Suprapubic skin (tissue), 4 donors: ENCODE data around the gene IER2. TPM values are rescaled to one million over a fixed set of nuclear protein-coding genes. Genes with fewer than 3 reads are reported as not detected.

ENCODE experiments used
- DNase-seq, 2 donors: peaks; one replicate each; pipeline ENCODE4 v3.0.0-alpha.2; 2019; ENCODE audit warnings: low spot score in 2 of 2
- H3K27ac ChIP-seq: fragments of 200-600 bp; sonication (generic); one replicate; pipeline ENCODE4 v1.5.1; 2019
- H3K27me3 ChIP-seq: fragments of 200-600 bp; sonication (generic); one replicate; pipeline ENCODE4 v1.5.1; 2019
- H3K36me3 ChIP-seq: fragments of 200-600 bp; sonication (generic); one replicate; pipeline ENCODE4 v1.5.1; 2019
- H3K4me1 ChIP-seq: fragments of 200-600 bp; sonication (generic); one replicate; pipeline ENCODE4 v1.5.1; 2019
- H3K4me3 ChIP-seq: fragments of 200-600 bp; sonication (generic); one replicate; pipeline ENCODE4 v1.5.1; 2019; ENCODE audit warnings: mild to moderate bottlenecking
- H3K9me3 ChIP-seq: fragments of 200-600 bp; sonication (generic); one replicate; pipeline ENCODE4 v1.5.1; 2019
- CTCF ChIP-seq, 2 donors: fragments of 200-600 bp in 1 of 2; fragments of 450-650 bp in 1 of 2; sonication (generic) in 1 of 2; IDR thresholded peaks; one replicate each; pipeline ENCODE4 v1.5.1; 2016 to 2019; ENCODE audit warnings: antibody characterized with exemption in 2 of 2, mild to moderate bottlenecking in 1 of 2, moderate library complexity in 1 of 2
- EP300 ChIP-seq: sonication (generic); formaldehyde crosslinking; IDR thresholded peaks from one replicate; pipeline ENCODE4 v1.6.1; 2017; ENCODE audit warnings: antibody characterized with exemption
- POLR2A ChIP-seq, 2 donors: fragments of 450-650 bp; IDR thresholded peaks; one replicate each; pipeline ENCODE4 v1.6.1; 2017; ENCODE audit warnings: antibody characterized with exemption in 2 of 2, mild to moderate bottlenecking in 2 of 2, moderate library complexity in 2 of 2
- POLR2AphosphoS5 ChIP-seq, 3 donors: sonication (generic); formaldehyde crosslinking; IDR thresholded peaks; one replicate each; pipeline ENCODE4 v1.6.1; 2017; ENCODE audit warnings: antibody characterized with exemption in 3 of 3
- WGBS: methylation state at CpG from one replicate; pipeline ENCODE4 v1.1.5; 2018; 5-methylcytosine and 5-hydroxymethylcytosine counted together
- total RNA-seq, 4 donors: library from RNA; depleted of rRNA; stranded (reverse); fragments of >200 nt; gene quantifications; one replicate each; pipeline ENCODE4 v1.1.0, GENCODE V29; 2016

IER2 gene
- total RNA-seq, 4 donors from 2014 or later = 154 to 377 (median 214) TPM

GRCh38 chr19:13137290-13137794, 12.9 kb upstream of the IER2 start:
- H3K9me3 ChIP-seq = no peaks in the 10 kb centered on the region
- TF ChIP-seq POLR2A (IDR thresholded peaks at IDR 0.05) (no peak), EP300 (no peak), POLR2AphosphoS5 (IDR thresholded peaks at IDR 0.05) (no peak), CTCF (IDR thresholded peaks at IDR 0.05) (no peak)
- no peak overlapping the region for H3K27ac ChIP-seq
- no peaks in the 10 kb centered on the region for H3K4me1 ChIP-seq
- DNase-seq = no peak
- peaks cover 54% of the 10 kb centered on the region for H3K36me3 ChIP-seq
- 91% methylated on average over 23 of the region's 28 CpGs for WGBS
- no peaks in the 10 kb centered on the region for H3K27me3 ChIP-seq
- no peak overlapping the region for H3K4me3 ChIP-seq

GRCh38 chr19:13138171-13138915, 11.9 kb upstream of the IER2 start:
- Histone ChIP-seq H3K36me3 (peaks cover 54% of the 10 kb centered on the region), H3K9me3 (no peaks in the 10 kb centered on the region), H3K27ac (no peak overlapping the region), H3K4me3 (no peak overlapping the region), H3K4me1 (no peaks in the 10 kb centered on the region), H3K27me3 (no peaks in the 10 kb centered on the region)
- TF ChIP-seq POLR2A (IDR thresholded peaks at IDR 0.05) (no peak), EP300 (no peak), POLR2AphosphoS5 (IDR thresholded peaks at IDR 0.05) (no peak), CTCF (IDR thresholded peaks at IDR 0.05) (no peak)
- DNase-seq = no peak
- WGBS = 86% methylated on average over 14 of the region's 40 CpGs

- H3K27ac ChIP-seq = no peak overlapping the region
- WGBS = 78% methylated on average over 10 of the region's 10 CpGs
- TF ChIP-seq POLR2AphosphoS5 (IDR thresholded peaks at IDR 0.05) (no peak), EP300 (no peak), POLR2A (IDR thresholded peaks at IDR 0.05) (no peak), CTCF (IDR thresholded peaks at IDR 0.05) (no peak)
Measured at GRCh38 chr19:13138916-13139198, 11.4 kb upstream of the IER2 start.

GRCh38 chr19:13139633-13140311, 10.4 kb upstream of the IER2 start:
- H3K36me3 ChIP-seq = peaks cover 62% of the 10 kb centered on the region
- TF ChIP-seq CTCF (IDR thresholded peaks at IDR 0.05) (no peak), EP300 (no peak), POLR2AphosphoS5 (IDR thresholded peaks at IDR 0.05) (no peak), POLR2A (IDR thresholded peaks at IDR 0.05) (no peak)
- H3K4me3 ChIP-seq = no peak overlapping the region
- no peaks in the 10 kb centered on the region for H3K4me1 ChIP-seq
- no peak for DNase-seq
- no peaks in the 10 kb centered on the region for H3K9me3 ChIP-seq
- H3K27ac ChIP-seq = no peak overlapping the region
- 77% methylated on average over 9 of the region's 11 CpGs for WGBS
- no peaks in the 10 kb centered on the region for H3K27me3 ChIP-seq

More at GRCh38 chr19:13138916-13139198, 11.4 kb upstream of the IER2 start:
- Histone ChIP-seq H3K27me3 (no peaks in the 10 kb centered on the region), H3K4me3 (no peak overlapping the region), H3K36me3 (peaks cover 55% of the 10 kb centered on the region), H3K9me3 (no peaks in the 10 kb centered on the region), H3K4me1 (no peaks in the 10 kb centered on the region)
- DNase-seq = no peak
